Measurements from ENCODE around the gene CXCL14.

DNA sequence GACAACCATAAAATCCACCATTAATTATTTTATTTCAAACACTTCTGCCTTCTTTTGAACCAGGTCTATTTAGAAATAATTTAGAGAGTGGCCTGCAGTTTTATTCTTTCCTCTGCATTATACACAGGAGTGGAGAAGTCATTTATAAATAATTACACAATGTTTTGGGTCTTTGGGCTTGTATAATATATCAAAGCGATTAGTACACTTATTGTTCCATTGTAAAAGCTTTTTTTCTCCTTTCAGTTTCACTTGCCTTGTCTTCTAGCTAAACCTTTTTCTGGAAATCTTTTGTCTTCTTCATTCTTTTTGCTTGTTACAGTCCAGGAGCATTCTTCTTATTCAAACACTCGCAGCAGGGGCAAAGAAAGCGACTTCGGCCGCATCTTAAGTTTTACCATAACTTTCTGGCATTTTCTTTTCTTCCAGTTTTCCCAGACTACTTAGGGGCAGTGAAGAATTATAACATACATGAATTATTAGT, 35.7 kb downstream of the CXCL14 start:
- TF ChIP-seq, protein P1, sequence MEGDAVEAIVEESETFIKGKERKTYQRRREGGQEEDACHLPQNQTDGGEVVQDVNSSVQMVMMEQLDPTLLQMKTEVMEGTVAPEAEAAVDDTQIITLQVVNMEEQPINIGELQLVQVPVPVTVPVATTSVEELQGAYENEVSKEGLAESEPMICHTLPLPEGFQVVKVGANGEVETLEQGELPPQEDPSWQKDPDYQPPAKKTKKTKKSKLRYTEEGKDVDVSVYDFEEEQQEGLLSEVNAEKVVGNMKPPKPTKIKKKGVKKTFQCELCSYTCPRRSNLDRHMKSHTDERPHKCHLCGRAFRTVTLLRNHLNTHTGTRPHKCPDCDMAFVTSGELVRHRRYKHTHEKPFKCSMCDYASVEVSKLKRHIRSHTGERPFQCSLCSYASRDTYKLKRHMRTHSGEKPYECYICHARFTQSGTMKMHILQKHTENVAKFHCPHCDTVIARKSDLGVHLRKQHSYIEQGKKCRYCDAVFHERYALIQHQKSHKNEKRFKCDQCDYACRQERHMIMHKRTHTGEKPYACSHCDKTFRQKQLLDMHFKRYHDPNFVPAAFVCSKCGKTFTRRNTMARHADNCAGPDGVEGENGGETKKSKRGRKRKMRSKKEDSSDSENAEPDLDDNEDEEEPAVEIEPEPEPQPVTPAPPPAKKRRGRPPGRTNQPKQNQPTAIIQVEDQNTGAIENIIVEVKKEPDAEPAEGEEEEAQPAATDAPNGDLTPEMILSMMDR (IDR thresholded peaks at IDR 0.05): no peak
- TF ChIP-seq POLR2AphosphoS5 (IDR thresholded peaks at IDR 0.05): no peak
